ENCODE measurements around the gene HOXB4.

- TF ChIP-seq POLR2A (IDR thresholded peaks at IDR 0.05; ENCODE audit: low read depth, low read length) (no peak; the same call in 1 of the 2 replicates), POLR2AphosphoS5 (IDR thresholded peaks at IDR 0.05; ENCODE audit: low read depth, low read length) (no peak)
Measured at GRCh38 chr17:48610282-48611211, 32.4 kb upstream of the HOXB4 start, which contains the start of gene HOXB7.

Measured in GM12891 (cell line).